ENCODE measurements around the gene R3HDML.
"Not testable (repeated sequence)": the region's sequence is repeated elsewhere in the genome, so short reads cannot be mapped to it uniquely, and the experiment has no call there.

Gene R3HDML

GRCh38 chr20:44344723-44345122 is 7.9 kb downstream of the R3HDML start:
- H3K4me3 ChIP-seq (ENCODE audit: low read length), result no peak overlapping the region
- DNase-seq (ENCODE audit: low read depth), result no peak
- no peak for TF ChIP-seq CTCF (IDR thresholded peaks at IDR 0.05; ENCODE audit: insufficient read depth, low read depth, low read length, missing control alignments)

GRCh38 chr20:44345147-44345546 is 8.3 kb downstream of the R3HDML start:
- no peak overlapping the region for H3K4me3 ChIP-seq (ENCODE audit: low read length)
- no peak for TF ChIP-seq CTCF (IDR thresholded peaks at IDR 0.05; ENCODE audit: insufficient read depth, low read depth, low read length, missing control alignments)
- no peak for DNase-seq (ENCODE audit: low read depth)

- not testable (repeated sequence) for DNase-seq (ENCODE audit: low read depth); H3K4me3 ChIP-seq (ENCODE audit: low read length)
Measured at GRCh38 chr20:44345941-44346340, 9.1 kb downstream of the R3HDML start.

GRCh38 chr20:44348168-44348659 is 11.4 kb downstream of the R3HDML start:
- no peak overlapping the region for H3K4me3 ChIP-seq (ENCODE audit: low read length)
- TF ChIP-seq CTCF (IDR thresholded peaks at IDR 0.05; ENCODE audit: insufficient read depth, low read depth, low read length, missing control alignments), result no peak
- DNase-seq (ENCODE audit: low read depth), result no peak

- DNase-seq (ENCODE audit: low read depth), result no peak
- TF ChIP-seq CTCF (IDR thresholded peaks at IDR 0.05; ENCODE audit: insufficient read depth, low read depth, low read length, missing control alignments), result no peak
- H3K4me3 ChIP-seq (ENCODE audit: low read length), result no peak overlapping the region
Measured at GRCh38 chr20:44349349-44349748, 12.5 kb downstream of the R3HDML start.

- no peak overlapping the region for H3K4me3 ChIP-seq (ENCODE audit: low read length)
- no peak for TF ChIP-seq CTCF (IDR thresholded peaks at IDR 0.05; ENCODE audit: insufficient read depth, low read depth, low read length, missing control alignments)
- no peak for DNase-seq (ENCODE audit: low read depth)
Measured at GRCh38 chr20:44350567-44350966, 13.7 kb downstream of the R3HDML start.

GRCh38 chr20:44354979-44355497 is 18.2 kb downstream of the R3HDML start:
- no peak for DNase-seq (ENCODE audit: low read depth)
- TF ChIP-seq CTCF (IDR thresholded peaks at IDR 0.05; ENCODE audit: insufficient read depth, low read depth, low read length, missing control alignments), result no peak
- no peak overlapping the region for H3K4me3 ChIP-seq (ENCODE audit: low read length)

All from epithelial cell of esophagus (primary cell).